Fibroblast of pulmonary artery (primary cell): ENCODE results near the gene SELENOP.

Experiments used
- DNase-seq: peaks from one replicate; pipeline ENCODE4 v3.0.0-alpha.2; 2010; ENCODE audit warnings: low read depth
- H3K4me3 ChIP-seq: replicated peaks from 2 replicates; pipeline ENCODE4 v1.5.1; 2011; ENCODE audit warnings: low read depth, mild to moderate bottlenecking, control low read depth, low read length, moderate library complexity
- CTCF ChIP-seq: IDR thresholded peaks from 2 replicates; pipeline ENCODE4 v1.5.1; 2011; ENCODE audit warnings: mild to moderate bottlenecking, control low read depth, low read length, inconsistent platforms; ENCODE audit errors: missing control alignments

Gene SELENOP

GRCh38 chr5:42840269-42840668 lies 28.6 kb upstream of the SELENOP start:
- DNase-seq = peak; percentile 93
- no peak for TF ChIP-seq CTCF
- H3K4me3 ChIP-seq = no peak overlapping the region

DNA sequence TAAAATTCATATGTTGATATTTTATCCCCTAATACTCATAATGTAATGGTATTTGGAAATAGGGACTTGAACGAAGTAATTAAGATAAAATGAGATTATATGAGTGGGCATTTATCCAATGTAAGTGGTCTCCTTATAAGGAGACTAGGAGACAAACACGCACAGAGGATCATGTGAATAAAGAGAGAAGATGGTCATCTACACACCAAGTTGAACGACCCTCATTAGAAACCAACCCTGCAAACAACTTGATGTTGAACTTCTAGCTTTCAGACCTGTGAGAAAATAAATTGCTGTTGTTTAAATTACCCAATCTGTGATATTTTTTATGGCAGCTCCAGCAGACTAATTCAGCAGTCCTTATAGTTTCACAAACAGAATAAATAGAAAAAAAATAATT lies 27.5 kb upstream of the SELENOP start:
- DNase-seq = no peak
- H3K4me3 ChIP-seq = no peak overlapping the region
- no peak for TF ChIP-seq CTCF

- no peak overlapping the region for H3K4me3 ChIP-seq
- TF ChIP-seq CTCF = no peak
- DNase-seq = no peak
These were observed 25.9 kb upstream of the SELENOP start for GRCh38 chr5:42837601-42838000.

DNA sequence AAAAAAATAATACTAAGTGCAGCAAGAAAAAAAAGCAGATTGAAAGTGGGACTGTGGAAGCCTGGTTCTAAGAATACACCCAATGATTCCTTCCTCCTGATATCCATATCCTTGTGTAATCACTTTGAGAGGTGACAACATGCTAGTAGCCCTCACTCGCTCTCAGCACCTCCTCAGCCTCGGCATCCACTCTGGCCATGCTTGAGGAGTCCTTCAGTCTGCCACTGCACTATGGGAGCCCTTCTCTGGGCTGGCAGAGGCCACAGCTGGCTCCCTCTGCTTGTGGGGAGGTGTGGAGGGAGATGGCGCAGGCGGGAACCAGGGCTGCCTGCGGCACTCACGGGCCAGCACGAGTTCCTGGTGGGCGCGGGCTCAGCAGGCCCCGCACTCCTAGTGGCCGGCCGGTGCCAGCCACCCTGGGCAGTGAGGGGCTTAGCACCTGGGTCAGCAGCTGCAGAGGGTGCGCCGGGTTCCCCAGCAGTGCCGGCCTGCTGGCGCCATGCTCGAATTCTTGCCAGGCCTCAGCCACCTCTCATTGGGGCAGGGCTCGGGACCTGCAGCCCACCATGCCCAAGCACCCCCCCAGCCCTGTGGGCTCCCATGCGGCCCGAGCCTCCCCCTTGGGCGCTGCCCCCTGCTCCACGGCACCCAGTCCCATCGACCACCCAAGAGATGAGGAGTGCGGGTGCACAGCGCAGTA lies 24.5 kb upstream of the SELENOP start:
- no peak for DNase-seq
- no peak overlapping the region for H3K4me3 ChIP-seq
- no peak for TF ChIP-seq CTCF

- H3K4me3 ChIP-seq = no peak overlapping the region
- DNase-seq = no peak
- TF ChIP-seq CTCF = no peak
These were observed 20.4 kb upstream of the SELENOP start for GRCh38 chr5:42832060-42832459.

GRCh38 chr5:42830924-42831323 lies 19.2 kb upstream of the SELENOP start:
- DNase-seq = no peak
- TF ChIP-seq CTCF = no peak
- no peak overlapping the region for H3K4me3 ChIP-seq

GRCh38 chr5:42828671-42829070 lies 17.0 kb upstream of the SELENOP start:
- no peak for TF ChIP-seq CTCF
- H3K4me3 ChIP-seq = no peak overlapping the region
- no peak for DNase-seq
